HK-2 (cell line): ENCODE results near the gene CDKN2B.
A peak's percentile ranks its signal among the peaks of the same experiment; 100 is the strongest.

ENCODE experiments used
- DNase-seq: peaks from one replicate; pipeline ENCODE4 v3.0.0-alpha.2; 2018; ENCODE audit not compliant: unreplicated experiment

CDKN2B gene

DNA sequence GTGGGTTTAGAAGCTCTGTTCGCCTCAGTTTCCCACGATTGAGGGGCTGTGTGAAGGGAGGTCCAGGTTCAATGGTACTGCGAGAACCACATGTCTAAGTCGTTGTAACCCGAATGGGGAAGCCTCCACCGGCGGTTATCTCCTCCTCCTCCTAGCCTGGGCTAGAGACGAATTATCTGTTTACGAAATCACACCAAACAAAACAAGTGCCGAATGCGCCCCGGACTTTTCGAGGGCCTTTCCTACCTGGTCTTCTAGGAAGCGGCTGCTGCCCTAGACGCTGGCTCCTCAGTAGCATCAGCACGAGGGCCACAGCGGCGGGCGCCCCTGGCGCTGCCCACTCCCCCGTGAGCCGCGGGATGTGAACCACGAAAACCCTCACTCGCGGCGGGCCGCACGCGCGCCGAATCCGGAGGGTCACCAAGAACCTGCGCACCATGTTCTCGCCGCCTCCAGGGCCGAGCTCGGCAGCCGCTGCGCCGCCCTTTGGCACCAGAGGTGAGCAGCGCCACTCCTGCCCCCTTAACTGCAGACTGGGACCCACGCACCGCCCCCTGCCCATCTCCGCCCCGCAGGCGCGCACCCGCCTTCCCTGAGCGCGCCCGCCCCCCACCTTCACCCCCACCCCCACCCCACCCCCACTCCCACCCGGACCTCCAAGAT lies 15.1 kb downstream of the CDKN2B start, which contains the start of gene CDKN2A:
TSS of gene CDKN2A (minus strand) at position 500 of the 663 bp plus-strand sequence.
- DNase-seq, result peak; percentile 78

DNA sequence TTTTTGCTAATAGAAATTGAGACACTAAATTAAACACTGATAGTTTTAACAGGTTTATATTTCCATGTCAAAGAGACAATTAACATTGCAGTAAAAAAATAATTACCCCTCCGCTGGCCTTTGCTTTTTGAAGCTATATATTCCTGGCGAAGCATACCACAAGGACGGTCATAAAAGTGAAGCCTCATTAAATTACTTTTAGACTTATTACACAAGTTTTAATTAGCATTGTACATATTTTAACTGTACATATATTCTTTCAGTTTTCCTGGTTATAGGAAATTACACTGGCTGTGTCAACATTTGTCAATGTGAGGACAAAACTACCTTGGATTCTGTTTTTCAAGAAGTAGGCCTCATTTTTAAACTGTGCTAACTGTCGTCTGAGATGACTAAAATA lies 16.1 kb downstream of the CDKN2B start:
- no peak for DNase-seq

DNA sequence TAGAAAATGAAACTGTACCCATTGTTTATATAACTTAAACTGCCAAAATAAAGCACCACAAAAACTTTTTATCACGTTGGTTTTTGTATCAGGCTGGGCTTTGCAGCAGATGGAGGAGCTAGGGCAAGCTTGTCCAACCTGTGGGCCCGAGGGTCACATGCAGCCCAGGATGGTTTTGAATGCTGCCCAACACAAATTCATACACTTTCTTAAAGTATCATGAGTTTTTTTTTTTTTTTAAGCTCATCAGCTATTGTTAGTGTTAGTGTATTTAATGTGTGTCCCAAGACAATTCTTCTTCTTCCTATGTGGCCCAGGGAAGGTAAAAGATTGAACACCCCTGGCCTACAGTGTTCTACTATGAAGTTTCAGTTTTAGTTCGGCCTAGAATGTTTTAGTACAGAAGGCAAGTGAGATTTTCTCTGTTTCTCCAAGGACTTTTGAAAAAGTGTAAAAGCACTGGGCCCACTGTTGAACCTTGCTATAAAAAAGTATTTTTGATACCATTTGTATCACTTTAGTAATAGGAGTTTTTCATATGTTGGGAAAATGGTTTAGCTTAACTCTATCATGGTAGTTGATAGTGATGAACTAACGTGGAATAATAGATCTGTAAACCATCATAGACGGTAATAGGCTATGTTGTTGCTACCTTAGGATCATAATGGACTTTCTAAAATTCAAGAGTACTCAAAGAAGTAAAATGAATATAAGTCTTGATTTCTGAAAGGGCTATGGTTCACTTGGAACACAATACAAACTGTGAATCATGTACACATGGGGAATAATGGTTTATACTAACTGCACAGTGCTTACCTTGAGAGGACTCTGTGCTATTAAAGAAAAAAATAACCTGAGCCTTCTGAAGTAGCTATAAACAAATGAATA lies 17.8 kb downstream of the CDKN2B start:
- DNase-seq, result no peak

DNA sequence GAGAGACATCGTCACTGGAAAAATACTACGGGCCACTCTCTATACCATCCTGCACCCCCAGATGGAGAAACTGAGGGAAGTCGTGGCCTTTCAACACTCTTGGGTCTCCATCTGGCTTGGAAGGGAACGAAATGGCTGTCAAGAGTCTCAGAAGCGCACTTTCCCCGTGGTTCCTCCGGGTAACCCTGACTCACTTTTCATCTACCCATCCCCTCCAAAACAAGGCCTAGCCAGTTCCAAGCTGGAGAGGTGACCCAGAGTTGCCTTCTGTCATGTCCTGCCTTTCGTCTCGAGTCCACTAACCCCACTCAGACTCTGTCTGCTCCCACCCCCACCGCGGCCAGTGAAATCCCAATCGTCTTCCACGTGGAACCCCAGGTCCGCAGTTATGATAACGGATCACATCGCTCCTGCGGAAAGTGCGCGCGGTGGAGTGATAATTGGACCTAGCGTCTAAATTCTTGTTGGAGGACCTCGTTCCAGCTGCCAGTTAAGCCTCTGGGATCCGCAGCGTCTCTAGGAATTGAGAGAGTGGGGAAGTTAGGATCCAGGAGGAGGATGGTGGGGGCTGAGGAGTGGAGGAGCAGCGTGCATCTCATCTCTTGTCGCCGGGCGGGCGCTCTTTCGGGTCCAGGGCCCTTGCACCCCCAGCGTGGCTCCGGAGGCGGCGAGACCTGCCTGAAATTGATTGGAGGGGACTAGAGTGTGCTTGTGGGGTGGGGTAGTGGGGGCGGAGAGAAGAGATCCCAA lies 19.5 kb downstream of the CDKN2B start:
- DNase-seq, result no peak

DNA sequence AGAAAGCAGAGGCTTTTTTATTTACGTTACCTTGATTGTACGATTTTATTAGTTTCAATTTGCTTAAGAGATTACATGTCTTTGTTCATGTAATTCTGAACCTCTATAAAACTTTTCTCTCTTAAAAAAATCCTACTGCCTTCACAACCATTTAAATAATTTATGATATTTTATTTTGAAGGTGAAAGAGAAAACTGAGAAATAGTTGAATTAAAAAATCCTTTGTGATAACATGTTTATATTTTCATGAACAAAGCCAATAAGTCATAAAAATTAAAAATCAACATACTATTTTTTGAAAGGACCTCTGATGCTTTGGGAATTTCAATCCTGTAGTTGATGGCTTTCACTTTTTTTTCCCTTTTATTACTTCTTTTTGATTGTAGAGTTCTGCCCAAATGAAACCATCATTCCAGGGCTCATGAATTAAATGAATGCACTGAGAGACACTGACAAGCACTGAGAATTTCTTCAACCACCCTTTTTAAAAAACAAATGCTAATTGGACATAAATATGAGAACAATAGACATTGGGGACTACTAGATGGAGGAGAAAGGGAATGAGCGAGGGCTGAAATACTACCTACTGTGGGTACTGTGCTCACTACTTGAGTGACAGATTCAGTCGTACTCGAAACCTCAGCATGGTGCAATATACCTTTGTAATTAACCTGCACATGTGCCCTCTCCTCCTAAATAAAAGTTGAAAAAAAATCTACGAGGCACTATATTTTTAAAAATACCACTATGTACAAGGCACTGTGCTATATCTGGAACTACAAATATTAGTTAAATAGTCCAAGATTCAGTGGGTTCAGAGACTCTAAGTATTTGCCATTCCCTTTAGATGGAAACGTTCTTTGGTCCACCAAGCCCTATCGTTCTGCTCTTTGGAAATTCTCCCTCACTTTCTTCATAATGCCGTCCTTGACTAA lies 20.8 kb downstream of the CDKN2B start:
- no peak for DNase-seq

DNA sequence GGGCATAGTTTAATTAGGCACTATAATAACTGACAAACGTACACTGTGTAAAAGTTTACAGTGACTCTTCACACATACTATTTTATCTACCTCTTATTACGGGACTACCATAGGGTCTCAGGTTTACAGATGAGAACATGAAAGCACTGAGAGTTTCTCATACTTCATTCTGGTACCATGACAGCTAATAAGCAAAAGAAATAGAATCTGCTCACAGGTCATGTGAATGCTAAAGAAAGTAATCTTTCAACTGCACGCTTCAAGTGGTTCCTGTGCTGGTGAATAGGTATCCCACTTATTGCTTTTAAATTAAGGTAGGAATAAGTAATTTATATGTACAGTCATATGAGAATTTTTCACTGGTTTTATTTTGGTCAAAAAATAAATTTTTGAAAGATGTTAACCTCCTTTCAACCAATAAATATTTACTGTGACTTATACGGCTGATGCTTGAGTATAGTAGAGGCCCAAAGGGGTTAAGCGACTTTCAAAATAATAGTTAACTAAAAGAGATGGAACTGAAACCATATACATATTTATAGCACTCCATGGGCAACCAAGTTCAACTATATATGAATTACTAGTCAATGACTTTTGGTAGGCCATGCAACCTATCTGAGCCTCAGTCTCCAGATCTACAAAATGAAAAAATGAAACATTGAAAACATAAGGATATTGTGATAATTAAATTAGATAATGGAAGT lies 23.0 kb downstream of the CDKN2B start:
- DNase-seq, result no peak

DNA sequence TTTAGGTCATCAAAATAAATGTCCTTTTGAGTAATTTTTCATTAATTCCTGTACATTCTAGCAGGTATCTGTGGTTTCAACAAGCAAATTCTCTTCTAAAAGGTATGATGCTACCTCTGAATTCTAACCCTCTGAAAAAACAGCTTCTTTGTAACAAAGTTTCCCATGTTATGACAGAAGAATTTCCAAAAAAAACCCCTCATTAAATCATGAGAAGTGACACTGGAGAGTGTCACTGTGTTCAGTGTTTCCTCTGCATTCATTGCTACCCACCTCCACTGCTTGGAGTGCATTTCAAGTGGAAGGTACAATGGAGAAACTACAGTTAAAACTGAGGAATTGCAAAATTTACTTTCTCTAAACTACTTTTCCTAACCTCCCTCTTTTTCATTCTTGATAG lies 25.0 kb downstream of the CDKN2B start:
- DNase-seq, result no peak

DNA sequence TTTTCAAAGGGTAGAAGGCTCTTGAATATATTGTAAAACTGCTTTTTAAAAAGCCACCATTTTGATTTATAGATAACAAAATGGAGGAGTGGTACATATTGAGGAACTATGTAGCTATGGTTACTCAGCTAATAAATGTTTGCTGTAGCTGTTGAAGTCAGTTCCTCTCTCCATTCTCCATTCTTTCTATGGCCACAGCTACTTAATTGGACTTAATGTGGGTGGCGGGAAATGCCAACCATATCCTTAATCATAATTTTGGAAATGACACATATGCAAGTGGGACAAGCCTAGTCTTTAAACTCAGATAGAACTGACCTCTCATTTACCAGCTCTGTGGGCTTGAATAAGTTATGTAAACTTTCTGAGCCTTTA lies 25.6 kb downstream of the CDKN2B start:
- no peak for DNase-seq

DNA sequence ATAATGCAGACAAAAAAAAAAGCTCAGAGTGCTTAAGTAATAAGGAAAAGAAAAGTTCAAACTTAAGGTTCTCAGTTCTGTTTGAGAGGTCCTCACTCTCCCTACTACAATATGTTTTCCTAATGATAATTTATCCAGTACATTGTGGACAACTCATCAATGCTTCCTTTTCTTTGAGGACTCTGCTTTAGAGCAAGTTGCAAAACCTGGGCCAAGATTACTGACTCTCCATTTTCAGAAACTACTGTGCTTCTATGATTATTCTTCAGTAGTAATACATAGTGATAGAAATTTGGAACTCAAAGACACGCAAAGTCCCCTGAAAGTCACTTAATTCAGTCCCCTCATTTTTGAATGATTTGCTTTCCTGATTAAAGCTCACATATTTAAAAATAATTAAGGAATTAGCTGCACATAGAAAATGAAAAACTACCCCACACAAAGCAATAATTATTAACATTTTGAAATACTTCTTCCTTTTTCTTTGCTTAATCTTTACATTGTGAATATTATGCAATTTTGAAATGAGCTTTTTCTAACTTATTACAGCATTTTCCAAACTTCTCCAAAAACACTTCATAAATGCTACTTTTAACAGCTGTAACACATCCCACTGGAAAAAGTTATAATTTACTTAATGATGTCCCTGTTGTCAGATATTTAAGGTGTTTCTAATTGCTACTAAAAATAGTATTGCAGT lies 26.1 kb downstream of the CDKN2B start:
- no peak for DNase-seq

DNA sequence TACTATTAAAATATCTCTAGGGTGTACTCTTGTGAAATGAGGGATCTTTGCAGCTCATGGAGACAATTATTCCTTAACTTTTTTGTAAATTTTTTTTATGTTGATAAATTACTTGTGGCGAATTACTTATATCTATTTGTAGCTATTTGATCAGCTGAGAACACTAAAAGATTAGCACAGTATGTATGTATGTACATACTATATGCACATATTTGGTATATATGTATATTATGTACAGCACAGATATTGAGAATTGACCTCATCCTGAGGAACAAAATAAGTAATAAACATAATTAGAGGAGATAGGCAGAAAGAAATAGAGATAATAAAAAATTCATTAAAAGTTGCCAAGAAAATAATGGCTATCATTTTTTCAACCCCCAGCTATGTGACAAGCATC lies 26.7 kb downstream of the CDKN2B start:
- no peak for DNase-seq

DNA sequence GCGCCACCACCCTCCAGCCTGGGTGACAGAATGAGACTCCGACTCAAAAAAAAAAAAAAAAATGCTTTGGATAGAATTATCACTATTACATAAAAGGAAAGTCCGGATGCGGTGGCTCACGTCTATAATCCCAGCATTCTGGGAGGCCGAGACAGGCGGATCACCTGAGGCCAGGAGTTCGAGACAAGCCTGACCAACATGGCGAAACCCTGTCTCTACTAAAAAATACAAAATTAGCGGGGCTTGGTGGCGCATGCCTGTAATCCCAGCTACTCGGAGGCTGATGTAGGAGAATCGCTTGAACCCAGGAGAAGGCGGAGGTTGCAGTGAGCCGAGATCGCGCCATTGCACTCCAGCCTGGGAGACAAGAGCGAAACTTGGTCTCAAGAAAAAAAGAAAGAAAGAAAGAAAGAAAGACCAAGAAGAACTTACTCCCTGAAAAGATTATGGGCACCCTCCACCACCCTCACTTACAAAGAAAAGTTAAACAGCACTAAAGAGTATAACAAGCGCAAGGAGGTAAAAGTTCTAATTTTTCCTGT lies 32.7 kb downstream of the CDKN2B start:
- no peak for DNase-seq

DNA sequence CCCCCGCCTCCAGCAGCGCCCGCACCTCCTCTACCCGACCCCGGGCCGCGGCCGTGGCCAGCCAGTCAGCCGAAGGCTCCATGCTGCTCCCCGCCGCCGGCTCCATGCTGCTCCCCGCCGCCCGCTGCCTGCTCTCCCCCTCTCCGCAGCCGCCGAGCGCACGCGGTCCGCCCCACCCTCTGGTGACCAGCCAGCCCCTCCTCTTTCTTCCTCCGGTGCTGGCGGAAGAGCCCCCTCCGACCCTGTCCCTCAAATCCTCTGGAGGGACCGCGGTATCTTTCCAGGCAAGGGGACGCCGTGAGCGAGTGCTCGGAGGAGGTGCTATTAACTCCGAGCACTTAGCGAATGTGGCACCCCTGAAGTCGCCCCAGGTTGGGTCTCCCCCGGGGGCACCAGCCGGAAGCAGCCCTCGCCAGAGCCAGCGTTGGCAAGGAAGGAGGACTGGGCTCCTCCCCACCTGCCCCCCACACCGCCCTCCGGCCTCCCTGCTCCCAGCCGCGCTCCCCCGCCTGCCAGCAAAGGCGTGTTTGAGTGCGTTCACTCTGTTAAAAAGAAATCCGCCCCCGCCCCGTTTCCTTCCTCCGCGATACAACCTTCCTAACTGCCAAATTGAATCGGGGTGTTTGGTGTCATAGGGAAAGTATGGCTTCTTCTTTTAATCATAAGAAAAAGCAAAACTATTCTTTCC lies 34.2 kb downstream of the CDKN2B start:
- peak; percentile 87 for DNase-seq

DNA sequence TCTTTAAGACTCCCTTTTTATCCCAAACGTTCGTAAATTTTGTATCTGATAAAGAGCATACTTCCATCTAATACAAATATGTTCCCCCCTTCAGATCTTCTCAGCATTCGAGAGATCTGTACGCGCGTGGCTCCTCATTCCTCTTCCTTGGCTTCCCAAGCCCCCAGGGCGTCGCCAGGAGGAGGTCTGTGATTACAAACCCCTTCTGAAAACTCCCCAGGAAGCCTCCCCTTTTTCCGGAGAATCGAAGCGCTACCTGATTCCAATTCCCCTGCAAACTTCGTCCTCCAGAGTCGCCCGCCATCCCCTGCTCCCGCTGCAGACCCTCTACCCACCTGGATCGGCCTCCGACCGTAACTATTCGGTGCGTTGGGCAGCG lies 34.8 kb downstream of the CDKN2B start:
- DNase-seq, result no peak

DNA sequence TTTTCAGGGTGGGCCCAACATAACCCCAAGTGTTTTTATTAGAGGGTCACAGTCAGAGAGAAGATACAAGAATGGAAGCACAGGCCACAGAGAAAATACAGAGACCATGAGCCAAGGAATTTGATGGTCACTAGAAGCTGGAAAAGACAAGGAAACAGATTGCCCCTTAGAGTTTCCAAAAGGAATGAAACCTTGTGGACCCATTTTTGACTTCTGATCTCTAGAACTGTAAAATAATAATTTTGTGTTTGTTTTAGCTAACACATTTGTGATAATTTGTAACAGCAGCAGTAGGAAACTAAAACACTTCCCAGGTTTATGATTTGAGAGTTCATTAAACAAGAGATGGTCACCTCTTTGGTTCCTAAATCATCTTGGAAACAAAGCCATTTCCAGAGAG lies 36.7 kb downstream of the CDKN2B start:
- DNase-seq, result no peak

DNA sequence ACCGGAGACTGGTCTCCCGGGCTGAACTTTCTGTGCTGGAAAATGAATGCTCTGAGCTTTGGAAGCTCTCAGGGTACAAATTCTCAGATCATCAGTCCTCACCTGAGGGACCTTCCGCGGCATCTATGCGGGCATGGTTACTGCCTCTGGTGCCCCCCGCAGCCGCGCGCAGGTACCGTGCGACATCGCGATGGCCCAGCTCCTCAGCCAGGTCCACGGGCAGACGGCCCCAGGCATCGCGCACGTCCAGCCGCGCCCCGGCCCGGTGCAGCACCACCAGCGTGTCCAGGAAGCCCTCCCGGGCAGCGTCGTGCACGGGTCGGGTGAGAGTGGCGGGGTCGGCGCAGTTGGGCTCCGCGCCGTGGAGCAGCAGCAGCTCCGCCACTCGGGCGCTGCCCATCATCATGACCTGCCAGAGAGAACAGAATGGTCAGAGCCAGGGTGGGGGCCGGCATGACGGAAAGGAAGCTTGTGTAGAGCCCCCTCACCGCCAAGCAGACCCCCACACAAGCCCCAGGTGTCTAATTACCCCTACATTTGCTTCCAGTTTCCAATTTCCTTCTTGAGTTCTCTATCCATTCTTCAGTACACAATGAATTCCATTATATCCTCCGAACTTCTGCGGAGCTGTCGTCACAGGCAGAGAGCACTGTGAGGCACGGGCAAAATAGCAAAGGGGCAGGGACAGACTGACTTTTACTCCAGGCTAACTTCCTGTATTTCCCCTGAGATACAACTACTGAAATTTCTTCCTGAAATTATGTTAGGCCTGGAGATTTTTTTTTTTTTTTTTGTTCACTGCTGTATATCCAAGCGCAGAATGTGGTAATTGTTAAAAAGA lies 38.1 kb downstream of the CDKN2B start:
- no peak for DNase-seq

DNA sequence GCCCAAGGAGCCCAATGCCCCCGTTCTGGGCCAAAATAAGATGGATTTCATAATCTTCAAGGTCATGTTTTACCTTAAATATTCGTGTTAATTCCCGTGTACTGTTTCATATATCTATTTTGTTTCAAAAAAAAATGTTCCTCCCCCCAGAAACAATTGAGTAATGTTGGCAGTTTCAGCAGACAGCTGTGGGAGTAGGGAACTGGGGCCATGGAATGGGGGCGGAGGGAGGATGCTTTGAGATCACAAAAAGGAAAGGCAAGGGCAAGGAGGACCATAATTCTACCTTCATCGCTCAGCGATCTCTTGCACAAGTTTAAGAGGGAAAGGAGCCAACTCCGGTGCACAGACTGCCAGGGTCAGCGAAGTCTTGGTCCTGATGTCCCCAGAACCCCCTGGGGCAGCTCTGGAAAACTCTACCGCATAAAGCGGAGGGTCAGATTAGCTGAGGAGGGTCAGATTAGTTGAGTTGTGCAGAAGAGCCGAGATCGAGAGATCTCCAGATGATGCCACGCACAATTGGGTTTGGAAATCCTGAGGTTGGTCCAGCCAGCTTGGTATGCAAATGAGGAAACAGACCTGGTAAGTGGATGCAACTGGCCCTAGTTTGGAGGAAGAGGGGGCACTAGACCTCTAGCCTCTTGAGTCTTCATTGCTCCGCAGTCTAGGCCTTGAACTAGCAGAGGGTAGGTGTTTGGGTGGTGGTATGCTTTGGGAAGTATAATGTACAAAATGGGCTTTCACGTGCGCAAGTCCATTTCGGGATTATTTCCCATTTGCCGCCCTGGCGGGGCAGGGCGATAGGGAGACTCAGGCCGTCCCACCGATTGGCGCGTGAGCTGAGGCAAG lies 38.9 kb downstream of the CDKN2B start:
- DNase-seq, result no peak
